ENCODE results near the gene DDX6. TPM values are rescaled to one million over a fixed set of nuclear protein-coding genes. Genes with fewer than 3 reads are reported as not detected.
"Not testable (repeated sequence)": the region's sequence is repeated elsewhere in the genome, so short reads cannot be mapped to it uniquely, and the experiment has no call there.

DDX6 gene
- total and polyA plus RNA-seq, 2 of the 8 experiments (the other 6 are each of a cell fraction or from before 2014, with no cell fraction given) = 29.8 to 181 TPM

- H3K27me3 ChIP-seq (replicated peaks in 1 of 4; ENCODE audit: control insufficient read depth in 3 of 4, extremely low read depth in 1 of 4, insufficient read depth in 3 of 4, low read length in 3 of 4); H3K18ac ChIP-seq (ENCODE audit: extremely low read depth, low read length); H2AK5ac ChIP-seq (ENCODE audit: low read depth, low read length); H3K14ac ChIP-seq (ENCODE audit: insufficient read length); H2BK12ac ChIP-seq (ENCODE audit: low read depth, low read length); H2BK5ac ChIP-seq (ENCODE audit: low read depth, low read length); H4K8ac ChIP-seq (ENCODE audit: extremely low read depth, insufficient read depth, low read length); H3K79me2 ChIP-seq (ENCODE audit: control insufficient read depth in 1 of 2, insufficient read depth in 2 of 2, low read length in 2 of 2); H2BK20ac ChIP-seq (ENCODE audit: low read length); H3K23ac ChIP-seq (ENCODE audit: insufficient read length); H2BK15ac ChIP-seq (ENCODE audit: low read length); DNase-seq (ENCODE audit: low read depth in 1 of 2, low spot score in 2 of 2); H2BK120ac ChIP-seq (replicated peaks; ENCODE audit: low read depth, low read length); H3K9ac ChIP-seq (replicated peaks in 1 of 4; ENCODE audit: extremely low read depth in 1 of 4, low read depth in 3 of 4, low read length in 3 of 4); H3K4me1 ChIP-seq (replicated peaks in 1 of 4; ENCODE audit: control insufficient read depth in 3 of 4, insufficient read depth in 4 of 4, low read length in 3 of 4); H2AFZ ChIP-seq (ENCODE audit: low read length); H3K4me3 ChIP-seq (ENCODE audit: extremely low read depth in 1 of 4, insufficient read depth in 2 of 4, low read depth in 3 of 4, low read length in 4 of 4); H3K23me2 ChIP-seq (ENCODE audit: low read depth, low read length); H4K5ac ChIP-seq (ENCODE audit: insufficient read length, low read depth, low read length); H4K20me1 ChIP-seq (replicated peaks in 1 of 2; ENCODE audit: control insufficient read depth in 1 of 2, insufficient read depth in 2 of 2, low read length in 2 of 2); H3K27ac ChIP-seq (ENCODE audit: low read depth, low read length); H3K4ac ChIP-seq (replicated peaks; ENCODE audit: insufficient read length, low read depth, low read length); H4K91ac ChIP-seq (replicated peaks; ENCODE audit: insufficient read length, low read length); H3K56ac ChIP-seq (replicated peaks; ENCODE audit: insufficient read length, low read depth, low read length); H3K9me3 ChIP-seq (ENCODE audit: insufficient read depth in 2 of 2, low read depth in 1 of 2, low read length in 1 of 2); FAIRE-seq; H3K79me1 ChIP-seq (ENCODE audit: low read depth, low read length); H3K4me2 ChIP-seq (ENCODE audit: insufficient read depth in 1 of 2, low read depth in 2 of 2, low read length in 2 of 2): not testable (repeated sequence)
- H3K36me3 ChIP-seq (ENCODE audit: control insufficient read depth in 2 of 4, insufficient read depth in 4 of 4, low read length in 3 of 4) = peaks cover 12 to 97% (median 59%) of the 10 kb centered on the region in 4 experiments
- 89% methylated on average over 10 of the region's 10 CpGs; no CpG with 5 or more reads in 1 of the 2 experiments for WGBS, 2 experiments (ENCODE audit: extremely low coverage in 1 of 2, insufficient coverage in 1 of 2, insufficient read length in 1 of 2, insufficient replicate concordance in 2 of 2, low coverage in 1 of 2, low lambda C conversion rate in 2 of 2, missing lambda C conversion rate in 1 of 2)
- ChIA-PET CTCF (ENCODE audit: partially characterized antibody) (interaction anchor here (0.6 to 4.3 kb wide), 10 partner anchors 11 to 195 kb away, joined by 3 to 21 read pairs (median 4); partner anchors contain the start of gene DDX6), POLR2A (ENCODE audit: partially characterized antibody) (interaction anchor here (0.7 to 1.5 kb wide), 3 partner anchors 12 to 30 kb away, joined by 3 read pairs; no protein-coding TSS in a partner anchor)
Measured at GRCh38 chr11:118761981-118762380, 29.0 kb downstream of the DDX6 start.
